DMS 273 treated with DMSO at 0.1 percent for 48 hours (cell line): ENCODE measurements around the gene OR2AK2.
"Not testable (repeated sequence)": the region's sequence is repeated elsewhere in the genome, so short reads cannot be mapped to it uniquely, and the experiment has no call there.

Experiments used
- DNase-seq: peaks from one replicate; lab custom pipeline; 2025; lab: John Stamatoyannopoulos, UW

Gene OR2AK2

GRCh38 chr1:247964933-247965332 lies at the start of gene OR2AK2:
OR2AK2 (plus strand) TSS chr1:247965233; CDS start chr1:247965377, 144 bp downstream.
- DNase-seq, result no peak

- no peak for DNase-seq
Observed at GRCh38 chr1:247919952-247920351, 45.1 kb upstream of the OR2AK2 start, which contains the start of gene OR2T8. OR2T8 (plus strand) TSS chr1:247920252; CDS start chr1:247921018, 766 bp downstream.

GRCh38 chr1:247923941-247924340 lies 41.1 kb upstream of the OR2AK2 start:
- no peak for DNase-seq

GRCh38 chr1:247924868-247925267 lies 40.2 kb upstream of the OR2AK2 start, which contains the start of gene OR2AJ1:
OR2AJ1 (plus strand) TSS chr1:247924889; CDS start chr1:247933769, 8,880 bp downstream.
- DNase-seq, result no peak

GRCh38 chr1:247933989-247934388 lies 31.0 kb upstream of the OR2AK2 start:
- DNase-seq, result no peak

- no peak for DNase-seq
Observed at GRCh38 chr1:247935781-247936180, 29.3 kb upstream of the OR2AK2 start.

GRCh38 chr1:247936415-247936814 lies 28.6 kb upstream of the OR2AK2 start:
- no peak for DNase-seq

GRCh38 chr1:247936965-247937734 lies 27.9 kb upstream of the OR2AK2 start:
- not testable (repeated sequence) for DNase-seq

- DNase-seq, result no peak
Observed at GRCh38 chr1:247942624-247943023, 22.4 kb upstream of the OR2AK2 start.

GRCh38 chr1:247948558-247948957 lies 16.5 kb upstream of the OR2AK2 start, which contains the start of gene OR2L8:
OR2L8 (plus strand) TSS chr1:247948858; CDS start chr1:247948858, 0 bp downstream.
- no peak for DNase-seq

GRCh38 chr1:247953408-247953807 lies 11.6 kb upstream of the OR2AK2 start:
- DNase-seq, result no peak

GRCh38 chr1:247961791-247962190 lies 3.2 kb upstream of the OR2AK2 start:
- DNase-seq, result no peak

- no peak for DNase-seq
Observed at GRCh38 chr1:247962911-247963588, 2.0 kb upstream of the OR2AK2 start.

- no peak for DNase-seq
Observed at GRCh38 chr1:247966532-247967204, 1.6 kb downstream of the OR2AK2 start.

GRCh38 chr1:247992986-247993385 lies 28.0 kb downstream of the OR2AK2 start:
- DNase-seq, result no peak

GRCh38 chr1:247998811-247999210 lies 33.8 kb downstream of the OR2AK2 start:
- no peak for DNase-seq

- DNase-seq, result no peak
Observed at GRCh38 chr1:248000169-248000568, 35.1 kb downstream of the OR2AK2 start.

GRCh38 chr1:248007778-248008177 lies 42.7 kb downstream of the OR2AK2 start:
- DNase-seq, result no peak

GRCh38 chr1:248009681-248010080 lies 44.6 kb downstream of the OR2AK2 start:
- no peak for DNase-seq

GRCh38 chr1:248013229-248013710 lies 48.2 kb downstream of the OR2AK2 start, which contains the start of gene OR2L5:
OR2L5 (plus strand) TSS chr1:248013660; CDS start chr1:248021948, 8,288 bp downstream.
- no peak for DNase-seq

GRCh38 chr1:248015803-248016202 lies 50.8 kb downstream of the OR2AK2 start:
- no peak for DNase-seq
